Measurements from ENCODE around the gene CFAP91.
A peak's percentile ranks its signal among the peaks of the same experiment; 100 is the strongest.
"Not testable (repeated sequence)": the region's sequence is repeated elsewhere in the genome, so short reads cannot be mapped to it uniquely, and the experiment has no call there.

CFAP91 gene

GRCh38 chr3:119678209-119678608 is 24.6 kb upstream of the CFAP91 start:
- DNase-seq, result not testable (repeated sequence)

GRCh38 chr3:119679874-119680273 is 22.9 kb upstream of the CFAP91 start:
- DNase-seq, result no peak

GRCh38 chr3:119681279-119681678 is 21.5 kb upstream of the CFAP91 start:
- peak; percentile 4 for DNase-seq

GRCh38 chr3:119683421-119683820 is 19.4 kb upstream of the CFAP91 start:
- no peak for DNase-seq

- DNase-seq, result peak; percentile 16
Observed at GRCh38 chr3:119690043-119690656, 12.7 kb upstream of the CFAP91 start.

GRCh38 chr3:119695480-119695879 is 7.3 kb upstream of the CFAP91 start:
- no peak for DNase-seq

- DNase-seq, result no peak
Observed at GRCh38 chr3:119697394-119697793, 5.4 kb upstream of the CFAP91 start.

GRCh38 chr3:119700269-119700919 is 2.4 kb upstream of the CFAP91 start:
- DNase-seq, result no peak

- no peak for DNase-seq
Observed at GRCh38 chr3:119700920-119701734, 1.7 kb upstream of the CFAP91 start.

GRCh38 chr3:119703820-119704531 is 1.2 kb downstream of the CFAP91 start:
- peak; percentile 1 for DNase-seq

- DNase-seq, result no peak
Observed at GRCh38 chr3:119715105-119715504, 12.3 kb downstream of the CFAP91 start.

GRCh38 chr3:119716998-119717397 is 14.2 kb downstream of the CFAP91 start:
- no peak for DNase-seq

- no peak for DNase-seq
Observed at GRCh38 chr3:119717520-119717919, 14.7 kb downstream of the CFAP91 start.

GRCh38 chr3:119723022-119723421 is 20.2 kb downstream of the CFAP91 start:
- DNase-seq, result no peak

GRCh38 chr3:119726909-119727308 is 24.1 kb downstream of the CFAP91 start:
- no peak for DNase-seq

- no peak for DNase-seq
Observed at GRCh38 chr3:119729996-119730395, 27.2 kb downstream of the CFAP91 start.

GRCh38 chr3:119731560-119732343 is 28.9 kb downstream of the CFAP91 start:
- DNase-seq, result no peak

- no peak for DNase-seq
Observed at GRCh38 chr3:119733812-119734211, 31.0 kb downstream of the CFAP91 start.

GRCh38 chr3:119738741-119739140 is 35.9 kb downstream of the CFAP91 start:
- no peak for DNase-seq

GRCh38 chr3:119741657-119742590 is 39.1 kb downstream of the CFAP91 start:
- no peak for DNase-seq

GRCh38 chr3:119743921-119744320 is 41.1 kb downstream of the CFAP91 start:
- no peak for DNase-seq

Measured in NCI-H69 (cell line).